Measurements from ENCODE around the gene CEP41.

DNA sequence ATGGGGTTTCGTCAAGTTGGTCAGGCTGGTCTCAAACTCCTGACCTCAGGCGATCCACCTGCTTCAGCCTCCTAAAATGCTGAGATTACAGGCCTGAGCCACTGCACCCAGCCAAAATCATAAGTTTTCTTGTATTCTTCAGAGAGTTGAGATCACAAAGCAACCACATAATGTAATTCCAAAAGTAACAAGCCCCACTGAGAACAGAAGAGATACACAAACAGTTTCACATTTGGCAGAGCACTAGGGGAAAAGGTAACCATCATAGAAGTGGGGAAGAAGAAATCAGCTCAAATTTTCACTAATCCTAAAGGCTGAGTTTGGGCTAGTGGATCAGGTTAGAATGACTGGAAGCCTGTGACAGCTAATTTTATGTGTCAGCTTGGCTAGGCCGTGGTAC lies 5.4 kb upstream of the CEP41 start:
- no peak for TF ChIP-seq EZH2 (IDR thresholded peaks at IDR 0.05; ENCODE audit: low read length)
- no peak for TF ChIP-seq CTCF (optimal IDR thresholded peaks at IDR 0.05 in 1 of 3, IDR thresholded peaks at IDR 0.05 in 1 of 3, conservative IDR thresholded peaks at IDR 0.05 in 1 of 3; ENCODE audit: extremely low read depth in 1 of 3, insufficient read depth in 2 of 3, low read length in 3 of 3)
